ENCODE data around the gene ODAD2.
"Not testable (repeated sequence)": the region's sequence is repeated elsewhere in the genome, so short reads cannot be mapped to it uniquely, and the experiment has no call there.

ODAD2 gene, protein sequence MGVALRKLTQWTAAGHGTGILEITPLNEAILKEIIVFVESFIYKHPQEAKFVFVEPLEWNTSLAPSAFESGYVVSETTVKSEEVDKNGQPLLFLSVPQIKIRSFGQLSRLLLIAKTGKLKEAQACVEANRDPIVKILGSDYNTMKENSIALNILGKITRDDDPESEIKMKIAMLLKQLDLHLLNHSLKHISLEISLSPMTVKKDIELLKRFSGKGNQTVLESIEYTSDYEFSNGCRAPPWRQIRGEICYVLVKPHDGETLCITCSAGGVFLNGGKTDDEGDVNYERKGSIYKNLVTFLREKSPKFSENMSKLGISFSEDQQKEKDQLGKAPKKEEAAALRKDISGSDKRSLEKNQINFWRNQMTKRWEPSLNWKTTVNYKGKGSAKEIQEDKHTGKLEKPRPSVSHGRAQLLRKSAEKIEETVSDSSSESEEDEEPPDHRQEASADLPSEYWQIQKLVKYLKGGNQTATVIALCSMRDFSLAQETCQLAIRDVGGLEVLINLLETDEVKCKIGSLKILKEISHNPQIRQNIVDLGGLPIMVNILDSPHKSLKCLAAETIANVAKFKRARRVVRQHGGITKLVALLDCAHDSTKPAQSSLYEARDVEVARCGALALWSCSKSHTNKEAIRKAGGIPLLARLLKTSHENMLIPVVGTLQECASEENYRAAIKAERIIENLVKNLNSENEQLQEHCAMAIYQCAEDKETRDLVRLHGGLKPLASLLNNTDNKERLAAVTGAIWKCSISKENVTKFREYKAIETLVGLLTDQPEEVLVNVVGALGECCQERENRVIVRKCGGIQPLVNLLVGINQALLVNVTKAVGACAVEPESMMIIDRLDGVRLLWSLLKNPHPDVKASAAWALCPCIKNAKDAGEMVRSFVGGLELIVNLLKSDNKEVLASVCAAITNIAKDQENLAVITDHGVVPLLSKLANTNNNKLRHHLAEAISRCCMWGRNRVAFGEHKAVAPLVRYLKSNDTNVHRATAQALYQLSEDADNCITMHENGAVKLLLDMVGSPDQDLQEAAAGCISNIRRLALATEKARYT

DNA sequence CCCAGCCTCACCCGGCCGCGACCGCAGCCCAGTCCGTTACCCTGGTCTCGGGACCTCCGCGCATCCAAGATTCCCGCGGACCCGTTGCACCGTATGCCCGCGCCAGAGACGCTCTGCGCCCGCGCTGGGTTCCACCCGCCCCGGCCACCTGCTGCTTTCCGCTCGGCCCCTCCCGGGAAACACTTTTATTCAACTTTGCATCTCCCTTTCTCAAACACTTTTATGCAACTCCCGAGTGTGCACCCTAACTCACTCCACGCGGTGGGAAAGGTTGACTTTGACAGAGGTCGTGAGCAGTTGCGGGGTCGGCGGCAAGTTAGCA is at the start of gene ODAD2:
Gene ODAD2, minus strand, starts transcription at position 126 of the 322 bp plus-strand sequence. CDS start 3,937 bp downstream, outside the sequence.
- FAIRE-seq, result no peak

DNA sequence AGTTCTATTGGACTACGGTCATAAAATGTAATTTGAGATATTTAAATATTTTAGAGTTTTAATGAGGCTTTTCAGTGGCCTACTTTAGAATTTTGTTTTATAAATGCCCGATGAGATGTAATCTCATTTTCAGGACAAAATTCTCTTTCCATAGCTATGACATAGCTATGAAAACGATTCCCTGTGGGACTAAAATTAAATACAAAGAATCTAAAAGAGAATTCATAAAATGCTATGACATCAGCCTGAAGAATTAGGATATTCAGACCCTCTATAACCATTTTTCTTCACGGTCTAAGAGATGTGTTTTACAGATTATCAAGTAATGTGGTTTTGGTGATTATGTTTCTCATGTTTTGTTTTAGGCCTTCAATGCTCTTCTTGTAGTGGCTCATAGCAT is 48.2 kb upstream of the ODAD2 start:
- FAIRE-seq, result no peak

DNA sequence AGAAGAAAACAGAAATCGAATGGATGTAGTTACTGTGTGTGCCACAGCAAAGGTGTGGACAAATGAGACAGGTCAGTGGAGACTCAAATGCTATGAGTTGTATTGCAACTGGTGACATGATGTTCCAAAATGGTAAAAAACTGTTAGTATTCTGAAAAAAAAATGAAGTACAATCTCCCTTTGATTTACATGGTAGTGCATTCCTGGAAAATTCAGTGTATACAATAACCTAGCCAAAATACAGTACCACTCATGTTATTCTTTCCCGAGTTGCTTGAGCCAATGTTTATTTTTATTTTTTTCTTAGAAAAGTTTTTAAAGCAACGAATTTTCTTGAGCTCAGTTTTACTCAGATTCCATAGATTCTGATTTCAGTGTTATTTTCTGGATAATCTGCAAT is 47.7 kb upstream of the ODAD2 start:
- no peak for FAIRE-seq

DNA sequence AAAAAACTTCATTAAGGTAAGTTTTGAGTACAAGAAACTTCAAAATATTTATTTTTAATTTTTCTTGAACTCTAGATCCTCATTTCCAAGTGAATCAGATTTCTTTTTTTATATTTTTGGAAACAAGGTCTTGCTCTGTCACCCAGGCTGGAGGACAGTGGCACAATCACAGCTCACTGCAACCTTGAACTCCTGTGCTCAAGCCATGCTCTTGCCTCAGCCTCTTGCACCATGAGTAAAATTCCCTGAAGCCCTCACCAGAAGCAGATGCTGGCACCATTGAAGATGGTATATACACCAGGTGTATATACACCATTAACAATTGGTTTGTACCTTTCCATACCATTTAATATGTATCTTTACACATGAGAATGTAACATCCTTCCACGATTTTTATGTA is 45.1 kb upstream of the ODAD2 start:
- FAIRE-seq, result no peak

DNA sequence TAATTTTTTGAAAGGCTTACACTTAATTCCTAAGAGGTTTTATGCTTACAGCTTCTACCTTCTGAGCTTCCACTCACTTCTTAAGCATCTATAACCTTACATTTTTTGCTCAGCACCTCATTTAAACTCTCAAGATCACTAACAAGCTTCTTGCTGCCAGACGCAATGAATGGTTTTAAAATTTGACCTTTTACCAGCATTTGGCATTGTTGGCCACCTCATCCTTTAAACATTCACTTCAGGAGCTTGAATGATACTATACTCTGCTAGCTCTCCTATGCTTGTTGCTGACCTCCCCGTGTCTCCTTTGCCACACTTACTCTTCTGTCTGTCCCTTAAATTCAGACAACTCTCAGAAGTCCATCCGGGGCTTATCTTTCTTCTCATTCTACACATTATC is 37.7 kb upstream of the ODAD2 start:
- FAIRE-seq, result no peak

DNA sequence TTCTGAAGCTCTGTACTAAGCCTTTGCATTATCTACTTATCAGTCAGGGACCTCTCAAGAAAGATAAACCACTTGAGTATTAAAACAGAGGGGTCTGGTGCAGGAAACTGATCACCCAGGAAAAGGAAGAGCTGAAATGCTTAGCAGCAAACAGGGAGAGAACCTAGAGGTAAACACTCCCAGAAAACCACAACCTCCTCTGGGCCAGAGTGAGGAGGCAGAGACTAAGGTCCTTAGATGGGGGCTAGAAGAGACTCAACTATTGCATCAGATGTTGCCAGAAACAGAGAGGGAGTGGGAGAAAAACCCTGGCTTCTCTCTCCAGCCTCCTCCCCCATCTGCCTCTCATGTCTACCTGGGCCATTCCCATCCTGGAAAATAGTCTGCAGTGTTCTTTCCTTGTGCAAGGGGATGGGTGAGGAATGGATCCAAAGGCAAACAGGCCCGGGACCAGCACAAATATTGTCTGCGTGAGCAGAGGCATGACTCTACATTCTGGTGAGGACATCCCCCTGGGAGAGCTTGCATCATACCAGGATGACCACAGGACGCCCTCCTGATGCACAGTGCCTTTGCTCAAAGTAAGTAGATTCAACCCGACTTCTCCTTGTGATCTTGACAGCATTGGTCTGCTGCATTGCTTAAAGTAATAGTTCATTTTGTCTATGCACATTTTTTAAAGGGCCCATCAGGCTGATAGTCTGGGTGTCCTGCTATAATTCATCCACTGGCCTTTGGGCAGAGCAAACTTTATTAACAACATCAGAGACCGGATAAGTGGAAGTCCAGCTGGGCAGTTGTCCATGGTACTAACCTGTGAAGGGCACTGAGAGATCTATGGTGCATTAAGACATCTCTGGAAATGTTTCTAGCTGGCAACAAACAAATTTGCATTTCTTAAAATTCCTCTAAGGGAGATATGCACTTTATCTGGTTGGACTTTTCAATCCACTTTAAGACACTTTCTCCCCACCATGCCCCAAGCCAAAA is 22.4 kb upstream of the ODAD2 start:
- no peak for FAIRE-seq

DNA sequence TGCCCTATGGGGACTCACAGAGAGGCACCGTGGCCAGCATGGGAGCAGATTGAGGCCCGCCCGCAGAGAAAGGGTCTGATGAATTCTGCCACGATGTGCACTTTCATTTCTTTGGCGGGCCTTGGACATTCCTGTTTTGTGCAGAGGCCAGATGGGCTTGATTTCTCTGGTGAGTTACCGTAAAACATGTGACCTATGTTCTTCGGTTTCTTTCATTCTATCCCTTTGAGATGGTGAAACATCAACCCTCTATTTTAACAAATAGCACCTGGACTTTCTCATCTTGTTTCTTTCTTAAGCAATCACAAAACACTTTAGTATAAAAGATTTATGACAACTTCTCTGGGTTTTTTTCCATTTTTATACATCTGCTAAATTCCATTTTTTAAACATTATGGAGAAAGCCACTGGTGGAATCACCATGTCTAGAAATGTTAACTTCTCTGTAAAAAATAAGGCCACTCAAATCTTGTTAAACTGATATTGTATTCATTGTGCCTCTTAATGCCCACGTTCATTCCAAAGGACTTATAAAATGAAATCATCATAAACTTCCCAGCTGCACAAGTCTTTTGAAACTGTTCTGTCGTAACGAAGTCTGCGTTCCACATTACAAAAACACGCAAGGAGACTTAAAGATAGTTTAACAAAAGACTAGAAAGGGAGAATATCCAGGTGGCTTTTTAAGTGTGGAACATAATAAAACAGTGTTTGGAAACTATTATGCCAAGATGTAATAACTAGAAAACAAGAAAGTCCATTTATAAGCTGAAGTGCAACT is 21.4 kb upstream of the ODAD2 start:
- FAIRE-seq, result no peak

DNA sequence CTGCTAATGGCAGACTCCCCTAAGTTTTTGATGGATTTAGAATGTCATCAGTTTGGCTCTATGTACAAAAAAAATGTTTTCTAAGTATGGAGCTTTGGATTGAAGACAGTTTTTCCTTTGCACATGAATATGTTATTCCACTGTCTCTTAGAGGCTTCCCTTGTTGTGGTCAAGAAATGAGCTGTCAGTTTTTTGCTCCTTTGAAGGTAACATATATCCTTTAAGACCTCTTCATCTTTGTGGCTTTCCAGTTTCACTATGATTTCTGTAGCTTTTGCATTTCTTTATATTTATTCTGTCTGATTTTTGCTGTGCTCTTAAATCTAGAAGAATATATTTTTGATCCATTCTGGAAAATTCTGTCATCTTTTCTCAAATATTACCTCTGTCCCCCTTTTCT is 15.8 kb upstream of the ODAD2 start:
- no peak for FAIRE-seq

DNA sequence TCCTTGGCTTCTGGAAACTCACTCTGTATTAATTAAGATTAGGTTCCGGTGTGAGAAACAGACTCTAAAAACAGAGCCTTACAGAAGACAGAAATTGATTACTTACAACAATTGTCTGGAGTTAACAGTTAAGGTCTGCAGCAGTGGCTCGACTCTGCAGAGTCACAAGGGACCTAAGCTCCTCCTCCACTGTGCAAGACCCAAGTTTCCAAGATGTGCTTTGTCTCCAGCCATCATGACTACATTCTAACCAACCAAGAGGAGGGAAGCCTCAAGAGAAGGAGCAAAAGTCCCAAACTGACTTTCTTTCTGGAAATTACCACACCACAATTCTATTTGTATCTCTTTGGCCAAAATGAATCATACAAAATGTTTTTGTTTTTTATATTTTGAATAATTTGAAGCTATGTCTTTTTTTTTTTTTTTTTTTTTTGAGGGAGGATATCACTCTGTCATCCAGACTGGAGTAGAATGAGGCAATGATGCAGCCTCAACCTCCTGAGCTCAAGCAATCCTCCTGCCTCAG is 14.2 kb upstream of the ODAD2 start:
- FAIRE-seq, result no peak

DNA sequence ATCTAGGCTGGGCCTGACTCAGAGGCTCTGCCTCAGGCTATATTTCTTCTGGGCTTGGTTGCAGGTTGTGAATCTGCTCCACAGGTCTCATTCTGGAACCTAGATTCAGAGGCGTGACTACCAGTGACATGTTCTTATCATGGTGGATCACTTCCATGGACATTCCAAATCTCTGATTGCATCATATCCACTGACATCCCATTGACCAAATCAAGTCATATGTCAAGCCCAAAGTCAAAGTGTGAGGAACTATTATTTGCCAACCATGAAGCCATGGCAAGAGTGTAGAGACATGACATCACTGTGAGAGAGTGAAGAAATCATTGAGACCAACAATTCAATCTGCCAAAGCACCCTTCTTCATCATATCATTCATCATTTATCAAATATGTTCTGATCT is 11.9 kb upstream of the ODAD2 start:
- FAIRE-seq, result no peak

DNA sequence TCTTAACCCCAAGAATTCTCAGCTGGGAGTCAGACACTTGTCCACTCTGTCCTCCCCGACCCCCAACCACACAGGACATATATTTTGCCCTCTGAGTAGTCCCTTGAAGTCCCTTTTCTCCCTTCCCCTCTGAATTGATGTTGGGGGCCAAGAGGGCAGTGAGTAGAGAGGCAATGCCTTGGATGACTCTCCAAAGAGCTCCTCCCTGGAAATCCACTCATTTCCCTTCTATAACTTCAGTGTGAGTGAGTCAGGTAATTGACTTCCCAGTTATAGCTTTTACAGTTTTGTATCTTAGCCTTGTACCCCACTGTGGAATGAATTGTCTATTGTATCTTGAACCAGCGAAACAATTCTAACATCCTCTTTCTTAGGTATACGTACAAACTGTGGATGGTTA is 9.2 kb upstream of the ODAD2 start:
- no peak for FAIRE-seq

DNA sequence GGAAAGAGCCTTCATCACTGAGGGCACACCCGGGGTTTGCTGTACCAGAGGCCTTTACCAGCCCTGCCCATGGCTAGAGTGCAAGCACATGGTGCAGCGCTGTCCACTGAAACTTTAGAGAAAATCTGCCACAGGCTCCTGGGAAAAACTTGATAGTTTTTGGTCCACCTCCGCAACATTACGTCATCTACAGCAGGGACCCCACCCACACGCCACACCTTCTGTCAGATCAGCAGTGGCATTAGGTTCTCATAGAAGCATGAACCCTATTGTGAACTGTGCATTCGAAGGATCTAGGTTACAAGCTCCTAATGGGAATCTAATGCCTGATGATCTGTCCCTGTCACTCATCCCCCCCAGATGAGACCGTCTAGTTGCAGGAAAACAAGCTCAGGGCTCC is 2.5 kb upstream of the ODAD2 start:
- no peak for FAIRE-seq

DNA sequence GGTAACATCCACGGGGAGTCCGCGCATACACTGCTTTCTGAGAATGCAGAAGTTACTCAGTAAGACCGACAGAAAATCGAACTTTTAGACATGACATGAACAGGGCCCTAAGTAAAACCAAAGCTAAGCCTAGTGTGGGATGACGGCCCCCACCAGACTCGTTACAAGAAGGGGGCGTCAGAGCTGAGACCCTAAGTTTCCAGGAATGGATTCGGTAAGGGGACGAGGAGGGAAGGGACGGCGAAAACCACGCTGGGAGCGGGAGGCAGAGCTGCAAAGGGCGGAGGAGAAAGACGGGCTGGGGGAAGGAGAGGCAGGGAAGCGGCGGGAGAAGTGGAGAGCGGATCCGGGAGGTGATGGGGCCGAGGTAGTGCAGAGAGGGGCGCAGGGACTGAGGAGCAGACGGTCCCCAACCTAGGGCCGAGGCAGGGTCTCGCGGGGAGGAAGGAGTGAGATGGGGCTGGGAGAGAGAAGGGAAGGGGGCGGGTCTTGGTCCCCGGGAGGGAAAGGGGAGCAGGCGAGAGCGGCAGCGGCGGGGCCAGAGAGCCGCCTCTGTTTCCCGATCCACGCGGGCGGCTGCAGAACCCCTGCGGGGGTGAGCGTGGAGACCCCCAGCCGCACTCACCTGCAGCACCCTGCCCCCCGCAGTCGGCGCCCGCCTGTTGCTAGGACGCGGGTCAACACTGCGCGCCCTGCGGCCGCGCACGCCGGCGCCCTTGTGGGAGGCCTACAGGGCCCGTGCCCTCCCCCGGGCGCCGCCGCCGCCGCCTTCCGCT is 513 bp downstream of the ODAD2 start:
- no peak for FAIRE-seq

DNA sequence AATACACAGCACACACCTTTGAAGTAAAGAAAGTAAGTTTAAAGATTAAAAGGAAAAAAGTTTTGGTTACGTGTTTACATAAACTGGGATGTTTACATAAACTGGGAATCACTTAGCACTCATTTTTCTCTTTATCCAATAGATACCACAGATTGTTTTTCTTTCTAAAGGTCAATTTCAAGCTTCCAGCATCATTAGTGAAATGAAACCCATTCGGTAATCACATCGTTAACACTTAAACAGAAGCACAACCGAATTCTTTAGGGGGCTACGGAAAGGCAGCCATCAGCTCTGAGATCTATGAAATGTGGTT is 1.1 kb downstream of the ODAD2 start:
- FAIRE-seq, result no peak

DNA sequence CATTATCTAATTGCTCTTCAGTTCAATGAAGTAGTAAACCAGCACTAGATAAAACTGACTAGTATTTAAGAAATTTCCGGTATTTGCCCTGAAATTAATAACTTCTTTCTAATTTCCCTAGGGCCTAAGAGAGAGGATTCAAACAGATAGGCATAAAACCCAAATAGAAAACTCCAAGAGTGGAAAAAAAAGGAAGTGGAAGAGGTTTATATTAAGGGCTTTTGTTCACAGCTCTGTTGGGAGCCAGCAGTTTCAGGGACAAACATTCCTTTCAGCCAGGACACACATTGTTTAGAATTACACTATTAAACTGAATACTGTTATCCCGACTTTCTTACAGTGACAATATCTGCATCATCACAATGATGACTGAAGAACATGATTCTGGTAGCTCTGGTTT is 3.6 kb downstream of the ODAD2 start:
- no peak for FAIRE-seq

DNA sequence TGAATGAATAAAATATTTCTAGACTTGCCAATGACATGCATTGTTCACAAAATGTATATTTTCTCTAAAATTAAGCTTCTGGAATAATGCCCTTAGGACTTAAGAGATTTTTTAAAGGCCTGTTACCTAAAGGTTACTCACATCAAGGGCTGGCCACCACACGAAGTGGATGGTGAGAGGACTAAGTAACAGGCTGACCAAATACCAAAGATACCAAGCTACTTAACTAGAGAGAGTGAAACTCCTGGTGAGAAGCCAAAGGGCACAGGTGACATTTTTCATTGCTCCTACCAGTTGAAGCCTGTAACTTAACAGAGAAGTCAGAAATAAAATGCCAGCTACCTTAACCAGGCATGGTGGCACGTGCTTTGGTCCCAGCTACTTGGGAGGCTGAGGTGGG is 9.5 kb downstream of the ODAD2 start:
- not testable (repeated sequence) for FAIRE-seq

DNA sequence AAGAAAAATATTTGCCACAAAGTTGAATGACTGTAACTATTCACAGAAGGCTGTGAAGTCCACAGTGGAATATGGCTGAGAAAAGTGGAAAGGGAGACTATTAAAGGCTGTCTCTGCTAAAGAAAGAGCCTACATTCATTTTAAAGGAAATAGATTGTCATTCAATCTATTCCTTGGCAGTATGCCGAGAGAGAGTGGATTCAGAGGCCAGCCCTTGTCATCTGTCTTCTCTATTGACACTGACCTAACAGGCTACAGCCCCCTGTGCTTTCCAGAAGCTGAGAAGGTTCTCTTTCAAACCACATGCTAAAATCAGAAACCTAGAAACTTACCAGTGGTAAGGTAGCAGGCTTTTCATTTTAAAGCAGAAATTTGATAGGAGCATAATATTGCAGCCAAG is 12.1 kb downstream of the ODAD2 start:
- FAIRE-seq, result no peak

DNA sequence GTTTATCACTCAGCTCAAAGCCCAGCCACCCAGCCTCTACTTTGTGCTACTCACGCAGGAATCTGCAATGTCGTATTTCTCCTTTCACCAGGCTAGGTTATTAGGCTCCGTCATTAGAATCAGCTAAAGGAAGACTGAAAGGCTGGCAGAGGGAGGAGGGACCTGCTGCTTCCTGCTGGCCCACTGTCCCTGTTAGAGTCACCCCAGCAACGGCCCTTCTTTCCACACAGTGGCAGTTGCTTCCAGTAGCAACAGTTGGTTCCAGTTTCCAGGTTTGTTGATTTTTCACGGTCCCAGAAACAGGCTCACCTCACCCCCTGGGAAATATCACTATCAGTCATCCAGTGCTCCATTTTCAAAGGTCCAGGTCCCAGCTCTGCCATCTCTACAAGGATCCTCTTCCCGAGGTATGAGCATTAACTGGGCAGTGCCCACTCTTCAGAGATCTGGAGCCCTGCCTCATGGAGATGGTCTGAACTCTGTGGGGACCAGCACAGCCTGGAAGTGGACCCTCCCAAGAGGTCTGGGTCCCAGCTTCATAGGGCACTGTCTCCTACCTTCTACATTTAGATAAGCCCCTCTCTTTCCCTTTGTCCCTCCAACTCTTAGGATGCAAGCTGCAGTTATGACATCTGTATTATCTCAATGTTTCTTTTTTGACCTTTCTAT is 15.9 kb downstream of the ODAD2 start:
- no peak for FAIRE-seq

DNA sequence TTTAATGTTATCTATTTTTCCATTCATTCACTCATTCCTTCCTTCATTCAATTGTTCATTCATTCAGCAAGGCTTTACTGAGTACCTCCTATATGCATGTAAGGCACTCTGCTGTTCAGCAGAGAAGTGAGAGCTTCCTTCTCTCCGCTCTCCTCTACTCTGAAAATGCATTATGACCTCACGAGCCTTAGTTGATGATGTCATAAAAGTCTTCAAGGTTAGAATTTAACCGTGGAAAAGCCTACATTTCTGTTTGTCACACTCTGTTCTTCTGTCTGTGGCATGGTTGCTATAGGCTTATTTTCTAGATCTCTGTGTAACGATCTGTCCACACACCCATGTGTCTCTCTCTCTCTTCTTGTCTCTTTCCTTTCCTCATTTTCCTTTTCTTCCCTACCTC is 17.1 kb downstream of the ODAD2 start:
- FAIRE-seq, result no peak

DNA sequence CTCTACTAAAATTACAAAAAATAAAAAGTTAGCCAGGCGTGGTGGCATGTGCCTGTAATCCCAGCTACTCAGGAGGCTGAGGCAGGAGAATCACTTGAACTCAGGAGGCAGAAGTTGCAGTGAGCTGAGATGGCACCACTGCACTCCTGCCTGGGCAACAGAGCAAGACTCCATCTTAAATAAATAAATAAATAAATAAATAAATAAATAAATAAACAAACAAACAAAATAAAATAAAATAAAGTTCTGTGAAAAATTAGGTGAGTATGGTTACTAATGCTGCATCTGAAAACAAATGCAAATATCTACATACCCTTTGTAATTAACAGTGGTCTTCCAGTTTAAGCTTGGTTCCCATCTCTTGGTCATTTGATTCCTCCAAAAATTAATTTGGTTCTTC is 28.1 kb downstream of the ODAD2 start:
- not testable (repeated sequence) for FAIRE-seq
